ENCODE data around the gene SLAIN1.

SLAIN1 gene

DNA sequence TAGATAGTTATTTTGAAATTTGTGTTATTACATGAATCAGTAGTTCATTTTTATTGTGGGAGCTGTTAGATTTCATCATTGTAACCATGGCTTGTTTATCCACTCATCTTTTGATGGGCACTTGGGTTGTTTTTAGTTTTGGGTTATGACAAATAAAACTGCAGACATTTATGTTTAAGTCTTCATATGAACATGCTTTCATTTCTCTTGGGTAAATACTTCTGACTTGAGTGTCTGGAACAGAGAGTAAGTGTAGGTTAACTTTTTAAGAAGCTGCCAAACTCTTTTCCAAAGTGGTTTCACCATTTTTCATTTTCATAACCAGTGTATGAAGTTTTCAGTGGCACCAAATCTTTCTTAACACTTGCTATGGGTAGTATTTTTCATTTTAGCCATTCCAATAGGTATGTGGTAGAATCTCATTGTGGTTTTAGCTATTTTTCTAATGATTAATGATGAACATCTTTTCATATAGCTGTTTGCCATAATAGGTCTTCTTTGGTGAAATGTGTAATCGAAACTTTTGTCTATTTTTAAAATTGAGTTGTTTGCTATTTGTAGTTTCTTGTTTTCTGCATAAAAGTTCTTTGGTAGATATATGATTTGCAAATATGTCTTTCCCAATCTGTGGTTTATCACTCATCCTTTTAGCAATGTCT lies 17.9 kb downstream of the SLAIN1 start:
- no peak overlapping the region for H3K27ac ChIP-seq
- TF ChIP-seq, protein P1, sequence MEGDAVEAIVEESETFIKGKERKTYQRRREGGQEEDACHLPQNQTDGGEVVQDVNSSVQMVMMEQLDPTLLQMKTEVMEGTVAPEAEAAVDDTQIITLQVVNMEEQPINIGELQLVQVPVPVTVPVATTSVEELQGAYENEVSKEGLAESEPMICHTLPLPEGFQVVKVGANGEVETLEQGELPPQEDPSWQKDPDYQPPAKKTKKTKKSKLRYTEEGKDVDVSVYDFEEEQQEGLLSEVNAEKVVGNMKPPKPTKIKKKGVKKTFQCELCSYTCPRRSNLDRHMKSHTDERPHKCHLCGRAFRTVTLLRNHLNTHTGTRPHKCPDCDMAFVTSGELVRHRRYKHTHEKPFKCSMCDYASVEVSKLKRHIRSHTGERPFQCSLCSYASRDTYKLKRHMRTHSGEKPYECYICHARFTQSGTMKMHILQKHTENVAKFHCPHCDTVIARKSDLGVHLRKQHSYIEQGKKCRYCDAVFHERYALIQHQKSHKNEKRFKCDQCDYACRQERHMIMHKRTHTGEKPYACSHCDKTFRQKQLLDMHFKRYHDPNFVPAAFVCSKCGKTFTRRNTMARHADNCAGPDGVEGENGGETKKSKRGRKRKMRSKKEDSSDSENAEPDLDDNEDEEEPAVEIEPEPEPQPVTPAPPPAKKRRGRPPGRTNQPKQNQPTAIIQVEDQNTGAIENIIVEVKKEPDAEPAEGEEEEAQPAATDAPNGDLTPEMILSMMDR (IDR thresholded peaks at IDR 0.05), result no peak
- TF ChIP-seq ZFX (IDR thresholded peaks at IDR 0.05; ENCODE audit: borderline replicate concordance), result no peak

DNA sequence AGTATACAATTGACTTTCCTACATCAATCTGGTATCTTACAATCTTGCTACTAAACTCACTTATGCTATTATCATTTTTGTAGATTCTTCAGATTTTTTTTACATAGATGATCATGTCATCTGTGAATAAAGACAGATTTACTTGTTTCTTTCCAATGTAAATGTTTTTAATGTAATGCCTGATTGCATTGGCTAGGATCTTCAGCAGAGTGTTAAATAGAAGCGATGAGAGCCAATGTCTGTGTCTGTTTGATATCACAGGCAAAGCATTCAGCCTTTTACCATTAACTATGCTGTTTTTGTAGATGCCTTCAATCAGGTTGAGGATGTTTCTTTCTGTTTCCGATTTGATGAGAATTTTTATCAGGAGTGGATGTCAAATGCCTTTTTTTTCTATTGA lies 19.2 kb downstream of the SLAIN1 start:
- no peak for TF ChIP-seq ZFX (IDR thresholded peaks at IDR 0.05; ENCODE audit: borderline replicate concordance)
- TF ChIP-seq, protein P1 (IDR thresholded peaks at IDR 0.05), result no peak
- no peak overlapping the region for H3K27ac ChIP-seq

DNA sequence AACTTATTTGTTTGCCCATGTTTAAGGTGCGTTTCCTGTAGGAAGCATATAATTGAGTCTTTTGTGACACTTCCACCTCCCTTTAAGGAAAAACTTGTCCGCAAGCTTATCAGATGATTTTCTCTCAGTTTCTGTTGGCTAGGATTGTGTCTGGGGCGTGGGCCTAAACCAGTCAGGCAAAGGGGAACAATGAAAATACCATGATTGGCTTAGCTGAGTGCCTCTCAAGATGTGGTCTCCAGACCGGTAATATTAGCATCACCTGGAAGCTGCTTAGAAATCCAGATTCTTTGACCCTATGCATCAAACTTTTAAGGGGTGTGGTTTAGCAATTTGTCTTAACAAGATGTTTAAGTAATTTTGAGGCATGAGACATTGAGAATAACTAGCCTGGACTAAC lies 20.0 kb downstream of the SLAIN1 start:
- no peak overlapping the region for H3K27ac ChIP-seq
- TF ChIP-seq ZFX (IDR thresholded peaks at IDR 0.05; ENCODE audit: borderline replicate concordance), result no peak
- TF ChIP-seq, protein P1 (IDR thresholded peaks at IDR 0.05), result no peak

- TF ChIP-seq ZFX (IDR thresholded peaks at IDR 0.05; ENCODE audit: borderline replicate concordance), result no peak
- TF ChIP-seq, protein P1 (IDR thresholded peaks at IDR 0.05), result no peak
- no peak overlapping the region for H3K27ac ChIP-seq
Observed at GRCh38 chr13:77719128-77719527, 21.6 kb downstream of the SLAIN1 start.

- H3K27ac ChIP-seq, result no peak overlapping the region
- TF ChIP-seq, protein P1 (IDR thresholded peaks at IDR 0.05), result no peak
- TF ChIP-seq ZFX (IDR thresholded peaks at IDR 0.05; ENCODE audit: borderline replicate concordance), result no peak
Observed at GRCh38 chr13:77720988-77721387, 23.5 kb downstream of the SLAIN1 start.

- H3K27ac ChIP-seq, result no peak overlapping the region
- no peak for TF ChIP-seq ZFX (IDR thresholded peaks at IDR 0.05; ENCODE audit: borderline replicate concordance)
- TF ChIP-seq, protein P1 (IDR thresholded peaks at IDR 0.05), result no peak
Observed at GRCh38 chr13:77724092-77724491, 26.6 kb downstream of the SLAIN1 start.

DNA sequence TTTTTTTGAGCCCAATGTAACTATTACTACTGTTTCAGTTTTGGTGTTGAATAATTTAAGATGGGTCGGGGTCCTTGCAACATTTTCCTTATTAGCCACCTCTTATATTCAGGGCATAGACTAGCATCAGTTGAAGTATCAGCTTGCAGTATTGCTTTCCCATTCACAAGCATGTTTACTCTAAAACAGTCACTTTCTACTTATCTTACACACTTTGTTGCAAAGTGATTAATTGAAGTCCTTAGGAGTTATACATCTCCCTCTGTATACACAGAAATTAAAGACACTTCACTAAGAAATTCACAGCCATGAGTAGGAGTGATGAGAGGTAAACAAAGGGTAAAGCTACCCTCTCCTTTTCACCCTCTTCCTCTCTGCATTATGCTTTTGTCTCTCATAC lies 27.6 kb downstream of the SLAIN1 start:
- no peak for TF ChIP-seq ZFX (IDR thresholded peaks at IDR 0.05; ENCODE audit: borderline replicate concordance)
- TF ChIP-seq, protein P1 (IDR thresholded peaks at IDR 0.05), result no peak
- H3K27ac ChIP-seq, result no peak overlapping the region

Data from 22Rv1 (cell line).